ENCODE results near the gene ZBTB20. TPM values are rescaled to one million over a fixed set of nuclear protein-coding genes. Genes with fewer than 3 reads are reported as not detected.

The ZBTB20 gene
- total RNA-seq, 1 donor from 2014 or later, result 11.2 TPM

- H3K4me3 ChIP-seq (ENCODE audit: low read depth, low read length), result no peak overlapping the region
- DNase-seq (ENCODE audit: low read depth), result no peak
- no peak for TF ChIP-seq CTCF (conservative IDR thresholded peaks at IDR 0.05; ENCODE audit: low read depth, low read length)
These were observed 817.3 kb downstream of the ZBTB20 start for GRCh38 chr3:114329823-114330222.

- no peak for DNase-seq (ENCODE audit: low read depth)
- TF ChIP-seq CTCF (conservative IDR thresholded peaks at IDR 0.05; ENCODE audit: low read depth, low read length), result no peak
- no peak overlapping the region for H3K4me3 ChIP-seq (ENCODE audit: low read depth, low read length)
These were observed 818.7 kb downstream of the ZBTB20 start for GRCh38 chr3:114328345-114328744.

- no peak overlapping the region for H3K4me3 ChIP-seq (ENCODE audit: low read depth, low read length)
- no peak for TF ChIP-seq CTCF (conservative IDR thresholded peaks at IDR 0.05; ENCODE audit: low read depth, low read length)
- DNase-seq (ENCODE audit: low read depth), result no peak
These were observed 819.4 kb downstream of the ZBTB20 start for GRCh38 chr3:114327665-114328064.

GRCh38 chr3:114323546-114324254, 823.4 kb downstream of the ZBTB20 start:
- no peak overlapping the region for H3K4me3 ChIP-seq (ENCODE audit: low read depth, low read length)
- DNase-seq (ENCODE audit: low read depth), result no peak
- TF ChIP-seq CTCF (conservative IDR thresholded peaks at IDR 0.05; ENCODE audit: low read depth, low read length), result no peak

GRCh38 chr3:114320246-114320645, 826.8 kb downstream of the ZBTB20 start:
- H3K4me3 ChIP-seq (ENCODE audit: low read depth, low read length), result no peak overlapping the region
- no peak for TF ChIP-seq CTCF (conservative IDR thresholded peaks at IDR 0.05; ENCODE audit: low read depth, low read length)
- no peak for DNase-seq (ENCODE audit: low read depth)

GRCh38 chr3:114319453-114319852, 827.6 kb downstream of the ZBTB20 start:
- no peak overlapping the region for H3K4me3 ChIP-seq (ENCODE audit: low read depth, low read length)
- TF ChIP-seq CTCF (conservative IDR thresholded peaks at IDR 0.05; ENCODE audit: low read depth, low read length), result no peak
- no peak for DNase-seq (ENCODE audit: low read depth)

- TF ChIP-seq CTCF (conservative IDR thresholded peaks at IDR 0.05; ENCODE audit: low read depth, low read length), result no peak
- DNase-seq (ENCODE audit: low read depth), result no peak
- no peak overlapping the region for H3K4me3 ChIP-seq (ENCODE audit: low read depth, low read length)
These were observed 828.8 kb downstream of the ZBTB20 start for GRCh38 chr3:114318295-114318694.
